ENCODE results near the gene ADAMTS19. TPM values are rescaled to one million over a fixed set of nuclear protein-coding genes. Genes with fewer than 3 reads are reported as not detected.

The ADAMTS19 gene
- total and polyA plus RNA-seq, 2 of the 8 experiments (the other 6 are each of a cell fraction or from before 2014, with no cell fraction given): 17.3 to 28.8 TPM

DNA sequence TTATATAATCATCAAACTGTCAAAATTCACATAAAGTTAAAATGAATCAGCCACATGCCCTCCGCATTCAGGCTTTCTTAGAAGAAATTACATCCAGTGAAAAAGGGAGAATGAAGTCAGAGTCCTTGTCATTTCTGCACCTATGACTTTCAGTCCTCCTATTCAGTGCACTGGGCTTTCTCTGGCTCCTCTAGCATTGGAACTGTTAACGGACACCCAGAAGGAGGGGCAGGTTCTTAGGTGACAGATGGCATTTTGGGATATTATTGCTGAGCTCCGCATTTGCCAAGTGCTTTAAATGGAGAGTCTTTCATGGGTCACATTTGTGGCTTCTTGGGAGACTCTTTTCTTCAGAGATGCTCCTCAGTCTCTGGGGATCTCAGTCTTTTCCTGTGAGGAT lies 40.0 kb downstream of the ADAMTS19 start:
- no peak overlapping the region for H3K18ac ChIP-seq (ENCODE audit: extremely low read depth, low read length)
- POLR2A ChIA-PET (ENCODE audit: partially characterized antibody): interaction anchor here (1.0 kb wide), 1 partner anchor 32 kb away, joined by 3 read pairs; no protein-coding TSS in a partner anchor
- H3K4me1 ChIP-seq (replicated peaks in 1 of 4; ENCODE audit: control insufficient read depth in 3 of 4, insufficient read depth in 4 of 4, low read length in 3 of 4): no peaks in the 10 kb centered on the region

More for the DNA sequence above, 40.0 kb downstream of the ADAMTS19 start:
- WGBS, 2 experiments (ENCODE audit: extremely low coverage in 1 of 2, insufficient coverage in 1 of 2, insufficient read length in 1 of 2, insufficient replicate concordance in 2 of 2, low coverage in 1 of 2, low lambda C conversion rate in 2 of 2, missing lambda C conversion rate in 1 of 2): 91% methylated on average over 3 of the region's 3 CpGs; no CpG with 5 or more reads in 1 of the 2 experiments
- H4K91ac ChIP-seq (replicated peaks; ENCODE audit: insufficient read length, low read length): no peak overlapping the region
- no peak overlapping the region for H4K5ac ChIP-seq (ENCODE audit: insufficient read length, low read depth, low read length)
- H3K23me2 ChIP-seq (ENCODE audit: low read depth, low read length): no peaks in the 10 kb centered on the region
- H2BK120ac ChIP-seq (replicated peaks; ENCODE audit: low read depth, low read length): no peak overlapping the region
- 0 out of 8 replicates have a peak, but pooled peaks cover 0 to 2% (median 0%) of the 10 kb centered on the region in 4 experiments for H3K36me3 ChIP-seq (ENCODE audit: control insufficient read depth in 2 of 4, insufficient read depth in 4 of 4, low read length in 3 of 4)
- H2BK20ac ChIP-seq (ENCODE audit: low read length): no peak overlapping the region
- no peak overlapping the region for H2AFZ ChIP-seq (ENCODE audit: low read length)
- H3K9ac ChIP-seq (replicated peaks in 1 of 4; ENCODE audit: extremely low read depth in 1 of 4, low read depth in 3 of 4, low read length in 3 of 4): no peak overlapping the region
- no peak overlapping the region for H4K8ac ChIP-seq (ENCODE audit: extremely low read depth, insufficient read depth, low read length)
- CTCF ChIA-PET (ENCODE audit: partially characterized antibody): interaction anchor here (1.0 to 1.7 kb wide), 5 partner anchors 11 to 491 kb away, joined by 3 to 5 read pairs (median 3); no protein-coding TSS in a partner anchor
- no peaks in the 10 kb centered on the region for H3K9me3 ChIP-seq (ENCODE audit: insufficient read depth in 2 of 2, low read depth in 1 of 2, low read length in 1 of 2)
- H3K56ac ChIP-seq (replicated peaks; ENCODE audit: insufficient read length, low read depth, low read length): no peak overlapping the region
- H3K14ac ChIP-seq (ENCODE audit: insufficient read length): no peak overlapping the region
- no peaks in the 10 kb centered on the region for H3K79me1 ChIP-seq (ENCODE audit: low read depth, low read length)
- no peaks in the 10 kb centered on the region for H3K27me3 ChIP-seq (replicated peaks in 1 of 4; ENCODE audit: control insufficient read depth in 3 of 4, extremely low read depth in 1 of 4, insufficient read depth in 3 of 4, low read length in 3 of 4)
- DNase-seq (ENCODE audit: low read depth in 1 of 2, low spot score in 2 of 2) (no peak), FAIRE-seq (no peak)
- TF ChIP-seq, protein P1, sequence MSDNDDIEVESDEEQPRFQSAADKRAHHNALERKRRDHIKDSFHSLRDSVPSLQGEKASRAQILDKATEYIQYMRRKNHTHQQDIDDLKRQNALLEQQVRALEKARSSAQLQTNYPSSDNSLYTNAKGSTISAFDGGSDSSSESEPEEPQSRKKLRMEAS (IDR thresholded peaks at IDR 0.05): no peak
- no peak for TF ChIP-seq SP1 (IDR thresholded peaks at IDR 0.05; ENCODE audit: low read depth, low read length)
- TF ChIP-seq SP2 (IDR thresholded peaks at IDR 0.05; ENCODE audit: low read length): no peak
- TF ChIP-seq PHF8 (conservative IDR thresholded peaks at IDR 0.05; ENCODE audit: low read depth, low read length): no peak
- TF ChIP-seq FOSL1 (IDR thresholded peaks at IDR 0.05; ENCODE audit: insufficient read depth, low read depth, low read length): no peak
- no peak for TF ChIP-seq RBBP5 (IDR thresholded peaks at IDR 0.05; ENCODE audit: borderline replicate concordance, low read depth, low read length)
- TF ChIP-seq BACH1 (IDR thresholded peaks at IDR 0.05; ENCODE audit: low read length): no peak
- TF ChIP-seq ZNF274 (IDR thresholded peaks at IDR 0.05; ENCODE audit: borderline replicate concordance, extremely low read depth, low read length): no peak
- no peak for TF ChIP-seq RNF2 (IDR thresholded peaks at IDR 0.05; ENCODE audit: borderline replicate concordance, low read depth, low read length, missing control alignments, poor library complexity, severe bottlenecking)
- no peak for TF ChIP-seq SIRT6 (IDR thresholded peaks at IDR 0.05; ENCODE audit: low read length)
- TF ChIP-seq TAF1 (IDR thresholded peaks at IDR 0.05; ENCODE audit: low read depth, low read length): no peak
- no peak overlapping the region for H2AK5ac ChIP-seq (ENCODE audit: low read depth, low read length)
- H3K4me3 ChIP-seq (ENCODE audit: extremely low read depth in 1 of 4, insufficient read depth in 2 of 4, low read depth in 3 of 4, low read length in 4 of 4): no peak overlapping the region
- no peak overlapping the region for H3K4ac ChIP-seq (replicated peaks; ENCODE audit: insufficient read length, low read depth, low read length)
- no peak overlapping the region for H3K23ac ChIP-seq (ENCODE audit: insufficient read length)
- H3K4me2 ChIP-seq (ENCODE audit: insufficient read depth in 1 of 2, low read depth in 2 of 2, low read length in 2 of 2): no peak overlapping the region
- H2BK12ac ChIP-seq (ENCODE audit: low read depth, low read length): no peak overlapping the region
- peaks cover 0 to 2% of the 10 kb centered on the region in 2 experiments for H4K20me1 ChIP-seq (replicated peaks in 1 of 2; ENCODE audit: control insufficient read depth in 1 of 2, insufficient read depth in 2 of 2, low read length in 2 of 2)
- H2BK5ac ChIP-seq (ENCODE audit: low read depth, low read length): no peak overlapping the region
- peaks cover 0 to 21% of the 10 kb centered on the region in 2 experiments; a peak in 2 of 4 replicates for H3K79me2 ChIP-seq (ENCODE audit: control insufficient read depth in 1 of 2, insufficient read depth in 2 of 2, low read length in 2 of 2)
- H2BK15ac ChIP-seq (ENCODE audit: low read length): no peak overlapping the region
- H3K27ac ChIP-seq (ENCODE audit: low read depth, low read length): no peak overlapping the region
